ENCODE data around the gene RENBP. TPM values are rescaled to one million over a fixed set of nuclear protein-coding genes. Genes with fewer than 3 reads are reported as not detected.

The RENBP gene
- total and polyA plus RNA-seq, 7 donors, result 0.97 to 4.4 (median 2.9) TPM

DNA sequence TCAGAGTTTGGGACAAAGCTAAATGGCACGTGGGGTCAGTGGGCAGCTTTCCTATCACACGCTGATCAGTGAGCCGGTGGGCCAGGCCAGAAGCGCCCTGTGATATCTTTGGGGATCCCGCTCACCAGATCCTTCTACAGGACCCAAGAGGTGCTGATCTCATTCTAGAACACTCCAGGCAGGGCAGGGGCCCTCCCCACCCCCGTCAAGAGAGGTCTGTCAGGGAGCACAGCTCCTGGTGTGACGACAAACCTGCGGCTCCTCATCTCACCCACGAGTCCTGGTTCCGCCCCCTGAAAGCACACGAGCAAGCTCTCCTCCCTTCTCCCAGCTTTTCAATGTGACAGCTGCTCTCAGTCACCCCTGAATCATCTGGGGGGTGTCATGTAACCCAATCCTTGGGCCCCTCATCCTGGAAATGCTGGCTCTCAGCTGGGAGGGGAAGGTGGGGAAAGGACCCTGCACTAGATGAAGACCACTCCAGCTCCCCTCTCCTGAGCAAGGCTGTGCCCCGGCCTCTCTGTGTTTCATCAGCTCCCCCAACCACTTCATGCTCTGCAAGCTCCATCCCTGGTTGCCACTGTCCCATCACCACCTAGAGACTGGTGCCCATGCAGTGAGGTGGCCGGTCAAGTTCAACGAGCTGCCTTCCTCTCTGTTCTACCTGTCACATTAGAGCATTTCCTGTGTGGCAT is 22.5 kb upstream of the RENBP start:
- H3K4me1 ChIP-seq, result peaks cover 49% of the 10 kb centered on the region
- intact Hi-C loops (cut with DNase I), result loop anchor here in 1 of 2 donors (5.0 kb wide), 1 partner anchor 185 kb away; the partner anchor contains the start of gene SRPK3

DNA sequence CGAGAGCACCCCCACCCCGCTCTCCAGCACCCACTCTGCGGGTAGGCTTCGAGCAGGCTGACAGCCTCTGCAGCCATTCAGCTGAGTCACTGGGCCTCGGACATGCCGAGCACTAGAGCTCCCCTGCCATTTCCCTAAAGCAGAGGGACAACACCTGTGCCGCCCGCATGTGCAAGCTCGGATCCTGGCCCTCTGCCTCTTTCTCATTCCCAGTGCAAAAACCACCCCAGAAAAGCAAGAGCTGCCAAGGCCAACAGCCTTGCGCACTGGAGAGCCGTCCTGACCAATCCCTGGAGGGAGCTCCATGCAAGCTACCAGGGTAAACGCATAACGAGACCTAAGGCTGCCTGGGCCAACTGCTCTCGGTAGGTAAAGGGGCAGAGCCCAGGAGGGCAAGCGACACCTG is 21.8 kb upstream of the RENBP start:
- H3K4me3 ChIP-seq, result peak overlapping the region; percentile 80
- H3K36me3 ChIP-seq (ENCODE audit: insufficient read depth in 1 of 2, low read depth in 1 of 2), result peaks cover 2 to 32% of the 10 kb centered on the region in 2 donors
- no peaks in the 10 kb centered on the region for H3K27me3 ChIP-seq (ENCODE audit: insufficient read depth in 3 of 3, low read length in 2 of 3)
- 30 to 64% (median 37%) methylated on average over 6 to 15 of the region's 15 CpGs for WGBS, 3 donors
- intact Hi-C loops (cut with DNase I), result loop anchor here in 1 of 2 donors (5.0 kb wide), 1 partner anchor 184 kb away; the partner anchor contains the start of gene SRPK3
- DNase-seq, result peak; percentile 50 to 82
- H3K4me1 ChIP-seq, result peaks cover 49% of the 10 kb centered on the region
- no peaks in the 10 kb centered on the region for H3K9me3 ChIP-seq
- peak; percentile 27 to 63 (median 54) for ATAC-seq
- TF ChIP-seq, protein P1, sequence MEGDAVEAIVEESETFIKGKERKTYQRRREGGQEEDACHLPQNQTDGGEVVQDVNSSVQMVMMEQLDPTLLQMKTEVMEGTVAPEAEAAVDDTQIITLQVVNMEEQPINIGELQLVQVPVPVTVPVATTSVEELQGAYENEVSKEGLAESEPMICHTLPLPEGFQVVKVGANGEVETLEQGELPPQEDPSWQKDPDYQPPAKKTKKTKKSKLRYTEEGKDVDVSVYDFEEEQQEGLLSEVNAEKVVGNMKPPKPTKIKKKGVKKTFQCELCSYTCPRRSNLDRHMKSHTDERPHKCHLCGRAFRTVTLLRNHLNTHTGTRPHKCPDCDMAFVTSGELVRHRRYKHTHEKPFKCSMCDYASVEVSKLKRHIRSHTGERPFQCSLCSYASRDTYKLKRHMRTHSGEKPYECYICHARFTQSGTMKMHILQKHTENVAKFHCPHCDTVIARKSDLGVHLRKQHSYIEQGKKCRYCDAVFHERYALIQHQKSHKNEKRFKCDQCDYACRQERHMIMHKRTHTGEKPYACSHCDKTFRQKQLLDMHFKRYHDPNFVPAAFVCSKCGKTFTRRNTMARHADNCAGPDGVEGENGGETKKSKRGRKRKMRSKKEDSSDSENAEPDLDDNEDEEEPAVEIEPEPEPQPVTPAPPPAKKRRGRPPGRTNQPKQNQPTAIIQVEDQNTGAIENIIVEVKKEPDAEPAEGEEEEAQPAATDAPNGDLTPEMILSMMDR (IDR thresholded peaks at IDR 0.05), result no peak
- H3K27ac ChIP-seq, result peak overlapping the region; percentile 86

More for the DNA sequence above, 22.5 kb upstream of the RENBP start:
- TF ChIP-seq, protein P1 (IDR thresholded peaks at IDR 0.05), result no peak
- no peaks in the 10 kb centered on the region for H3K27me3 ChIP-seq (ENCODE audit: insufficient read depth in 3 of 3, low read length in 2 of 3)
- WGBS, 3 donors, result 55 to 75% (median 73%) methylated on average over 12 to 14 of the region's 14 CpGs
- ATAC-seq (no peak), DNase-seq (peak in 1 of 2 donors; percentile 49)
- H3K36me3 ChIP-seq (ENCODE audit: insufficient read depth in 1 of 2, low read depth in 1 of 2), result peaks cover 2 to 25% of the 10 kb centered on the region in 2 donors
- peak overlapping the region; percentile 80 for H3K4me3 ChIP-seq
- peak overlapping the region; percentile 86 for H3K27ac ChIP-seq
- no peaks in the 10 kb centered on the region for H3K9me3 ChIP-seq

DNA sequence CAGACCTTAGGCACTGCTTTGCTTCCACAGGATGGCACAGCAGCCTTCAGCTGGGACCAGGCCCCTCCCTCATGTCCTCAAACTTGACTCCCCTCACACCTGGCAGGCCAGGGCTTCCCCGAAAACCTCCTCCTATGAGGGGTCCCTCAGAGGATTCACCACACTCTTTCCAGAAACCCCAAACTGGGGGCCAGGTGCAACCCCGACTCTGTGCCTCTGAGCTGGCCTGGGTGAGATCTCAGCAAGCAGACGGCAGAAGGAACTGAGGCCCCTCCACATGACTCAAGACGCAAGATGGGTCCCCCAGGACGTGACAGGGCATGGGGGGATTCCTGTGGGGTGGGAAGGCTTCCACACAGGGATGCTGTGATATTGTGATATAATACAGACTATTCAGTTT is 21.0 kb upstream of the RENBP start:
- ATAC-seq (no peak), DNase-seq (no peak)
- TF ChIP-seq, protein P1 (IDR thresholded peaks at IDR 0.05), result no peak
- no peak overlapping the region for H3K4me3 ChIP-seq
- peaks cover 2 to 41% of the 10 kb centered on the region in 2 donors for H3K36me3 ChIP-seq (ENCODE audit: insufficient read depth in 1 of 2, low read depth in 1 of 2)
- WGBS, 3 donors, result 74 to 81% (median 79%) methylated on average over 5 of the region's 5 CpGs
- intact Hi-C loops (cut with DNase I), result loop anchor here in 1 of 2 donors (5.0 kb wide), 1 partner anchor 183 kb away; the partner anchor contains the start of gene SRPK3
- peak overlapping the region; percentile 86 for H3K27ac ChIP-seq
- H3K9me3 ChIP-seq, result no peaks in the 10 kb centered on the region
- no peaks in the 10 kb centered on the region for H3K27me3 ChIP-seq (ENCODE audit: insufficient read depth in 3 of 3, low read length in 2 of 3)
- peaks cover 49% of the 10 kb centered on the region for H3K4me1 ChIP-seq

DNA sequence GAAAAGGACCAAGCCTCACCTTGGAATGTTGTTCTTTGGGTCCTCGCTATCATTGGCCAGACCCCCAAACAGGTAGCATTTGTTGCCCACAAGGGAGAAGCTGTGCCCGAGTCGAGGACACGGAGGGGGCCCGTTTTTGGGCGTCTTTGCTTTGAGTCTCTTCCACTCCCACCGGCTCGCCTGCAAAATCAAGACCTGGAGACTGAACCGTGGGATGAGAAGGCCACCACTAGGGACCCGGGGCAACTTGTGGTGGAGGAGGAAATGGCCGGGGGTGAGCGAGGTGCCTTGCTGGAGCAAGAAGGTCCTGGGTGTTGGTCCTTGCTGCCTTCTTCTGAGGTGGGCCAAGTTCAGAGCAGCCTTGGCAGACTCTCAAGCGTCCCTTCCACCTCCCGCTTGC is 19.7 kb upstream of the RENBP start:
- Histone ChIP-seq H3K4me3 (no peak overlapping the region), H3K27me3 (ENCODE audit: insufficient read depth in 3 of 3, low read length in 2 of 3) (no peaks in the 10 kb centered on the region), H3K36me3 (ENCODE audit: insufficient read depth in 1 of 2, low read depth in 1 of 2) (peaks cover 2 to 54% of the 10 kb centered on the region in 2 donors), H3K4me1 (peaks cover 39% of the 10 kb centered on the region), H3K27ac (no peak overlapping the region), H3K9me3 (no peaks in the 10 kb centered on the region)
- peak in 1 of 2 donors; percentile 44 for DNase-seq
- intact Hi-C loops (cut with DNase I), result no loop called here
- no peak for ATAC-seq
- 86 to 98% (median 87%) methylated on average over 6 to 14 of the region's 14 CpGs for WGBS, 3 donors
- TF ChIP-seq, protein P1 (IDR thresholded peaks at IDR 0.05), result no peak

Data from psoas muscle (tissue), 8 donors.